ENCODE results near the gene CACNA2D4. TPM values are rescaled to one million over a fixed set of nuclear protein-coding genes. Genes with fewer than 3 reads are reported as not detected.

The CACNA2D4 gene
- total RNA-seq, 1 experiment from 2014 or later, result 1.7 TPM

DNA sequence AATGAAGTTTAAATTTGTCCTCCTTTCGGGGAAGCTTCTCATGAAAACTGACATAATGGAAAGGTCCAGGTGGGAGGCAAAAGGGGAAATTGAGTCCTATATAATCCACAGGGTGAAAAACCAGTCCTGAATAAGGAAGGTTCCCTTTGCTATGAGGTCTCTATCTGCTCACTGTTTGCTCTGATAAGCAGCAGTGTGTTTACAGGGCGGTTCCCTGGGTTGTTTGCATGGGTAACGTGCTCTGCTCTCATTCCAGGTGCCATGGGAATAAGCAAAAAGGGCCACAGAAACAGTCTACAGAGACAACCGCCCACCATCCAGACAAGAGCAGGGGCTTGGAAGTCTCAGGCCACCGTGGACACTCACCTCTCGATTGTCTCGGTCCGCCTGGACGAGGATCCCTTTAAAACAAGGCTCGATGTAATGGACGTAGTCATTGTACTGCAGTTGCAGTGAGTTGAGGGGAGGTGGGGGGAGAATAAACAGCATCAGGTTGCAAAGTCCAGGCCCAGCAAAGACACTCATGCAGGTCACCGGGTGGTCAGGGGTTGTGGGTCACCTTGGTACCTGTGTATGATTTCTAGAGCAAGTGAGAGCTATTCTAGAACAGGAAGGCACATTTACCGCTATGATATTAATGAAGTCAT, 32.7 kb downstream of the CACNA2D4 start (continued):
- TF ChIP-seq, protein P1, sequence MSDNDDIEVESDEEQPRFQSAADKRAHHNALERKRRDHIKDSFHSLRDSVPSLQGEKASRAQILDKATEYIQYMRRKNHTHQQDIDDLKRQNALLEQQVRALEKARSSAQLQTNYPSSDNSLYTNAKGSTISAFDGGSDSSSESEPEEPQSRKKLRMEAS (IDR thresholded peaks at IDR 0.05), result no peak
- no peak for TF ChIP-seq SIN3A (IDR thresholded peaks at IDR 0.05; ENCODE audit: low read depth)
- no peak for TF ChIP-seq SP1 (IDR thresholded peaks at IDR 0.05; ENCODE audit: low read depth)
- TF ChIP-seq EGR1 (IDR thresholded peaks at IDR 0.05; ENCODE audit: low read depth), result no peak

DNA sequence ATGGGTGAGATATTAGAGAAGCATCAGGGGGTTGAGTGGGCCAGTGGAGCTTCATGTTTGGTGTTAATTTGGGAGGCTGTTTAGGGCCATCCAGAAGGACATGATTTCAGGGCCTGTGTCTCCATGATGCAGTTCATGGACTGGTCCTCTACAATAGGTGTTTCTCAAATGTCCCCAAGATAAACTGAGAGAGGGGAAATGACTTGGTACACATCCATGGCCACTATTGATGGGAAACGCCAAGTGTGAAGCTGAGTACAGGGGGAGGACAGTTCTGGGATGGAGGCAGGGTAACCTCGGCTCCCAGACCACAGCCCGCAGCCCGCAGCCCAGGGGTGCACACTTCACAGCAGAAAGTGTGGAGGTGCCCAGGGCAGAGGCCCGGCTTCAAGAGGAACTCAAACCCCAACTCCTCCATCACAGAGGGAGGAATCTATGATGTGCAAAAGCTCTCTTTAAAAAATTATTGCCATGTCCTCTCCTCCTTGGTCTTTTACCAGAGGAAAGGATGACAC, 33.3 kb downstream of the CACNA2D4 start:
- Histone ChIP-seq H3K9me2 (ENCODE audit: insufficient read depth) (no peaks in the 10 kb centered on the region), H2AFZ (ENCODE audit: low read depth, low read length, poor library complexity, severe bottlenecking) (no peak overlapping the region), H3K27me3 (ENCODE audit: insufficient read depth, low read length) (no peaks in the 10 kb centered on the region), H3K27ac (ENCODE audit: low read depth, low read length) (no peak overlapping the region), H4K20me1 (ENCODE audit: insufficient read depth) (no peaks in the 10 kb centered on the region), H3K36me3 (ENCODE audit: control insufficient read depth in 1 of 2, insufficient read depth in 2 of 2, low read length in 2 of 2) (no peaks in the 10 kb centered on the region), H3K4me3 (replicated peaks in 1 of 2; ENCODE audit: low read depth in 1 of 2, low read length in 2 of 2) (no peak overlapping the region), H3K9me3 (ENCODE audit: control insufficient read depth in 1 of 2, insufficient read depth in 1 of 2, low read depth in 1 of 2, low read length in 2 of 2) (no peaks in the 10 kb centered on the region), H3K4me2 (ENCODE audit: low read length) (no peak overlapping the region), H3K9ac (ENCODE audit: low read length) (no peak overlapping the region), H3K4me1 (ENCODE audit: control insufficient read depth in 1 of 2, insufficient read depth in 2 of 2, low read length in 2 of 2) (no peaks in the 10 kb centered on the region), H3K79me2 (ENCODE audit: insufficient read depth, low read length) (no peaks in the 10 kb centered on the region)
- no TSS peak for BruUV-seq (replicated peaks)
- ChIA-PET POLR2A (no interaction called here), CTCF (no interaction called here), RAD21 (ENCODE audit: low non-redundant PET in 1 of 2, low total read pairs in 2 of 2, uncharacterized antibody in 2 of 2, unreplicated experiment in 2 of 2) (no interaction called here)
- DNase-seq (ENCODE audit: low read depth, low spot score) (no peak), ATAC-seq (no peak)
- intact Hi-C loops (cut with micrococcal nuclease), result no loop called here
- TF ChIP-seq CEBPB (IDR thresholded peaks at IDR 0.05; ENCODE audit: low read depth), result no peak
- TF ChIP-seq, protein P2, sequence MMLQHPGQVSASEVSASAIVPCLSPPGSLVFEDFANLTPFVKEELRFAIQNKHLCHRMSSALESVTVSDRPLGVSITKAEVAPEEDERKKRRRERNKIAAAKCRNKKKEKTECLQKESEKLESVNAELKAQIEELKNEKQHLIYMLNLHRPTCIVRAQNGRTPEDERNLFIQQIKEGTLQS (IDR thresholded peaks at IDR 0.05), result no peak
- no peak for TF ChIP-seq YY1 (IDR thresholded peaks at IDR 0.05; ENCODE audit: extremely low read depth, insufficient replicate concordance, low read depth, low read length)
- no peak for TF ChIP-seq TCF7L2 (IDR thresholded peaks at IDR 0.05; ENCODE audit: borderline replicate concordance, extremely low read depth, insufficient read depth, insufficient read length)
- no peak for TF ChIP-seq SP1 (IDR thresholded peaks at IDR 0.05; ENCODE audit: low read depth)
- TF ChIP-seq, protein P3, sequence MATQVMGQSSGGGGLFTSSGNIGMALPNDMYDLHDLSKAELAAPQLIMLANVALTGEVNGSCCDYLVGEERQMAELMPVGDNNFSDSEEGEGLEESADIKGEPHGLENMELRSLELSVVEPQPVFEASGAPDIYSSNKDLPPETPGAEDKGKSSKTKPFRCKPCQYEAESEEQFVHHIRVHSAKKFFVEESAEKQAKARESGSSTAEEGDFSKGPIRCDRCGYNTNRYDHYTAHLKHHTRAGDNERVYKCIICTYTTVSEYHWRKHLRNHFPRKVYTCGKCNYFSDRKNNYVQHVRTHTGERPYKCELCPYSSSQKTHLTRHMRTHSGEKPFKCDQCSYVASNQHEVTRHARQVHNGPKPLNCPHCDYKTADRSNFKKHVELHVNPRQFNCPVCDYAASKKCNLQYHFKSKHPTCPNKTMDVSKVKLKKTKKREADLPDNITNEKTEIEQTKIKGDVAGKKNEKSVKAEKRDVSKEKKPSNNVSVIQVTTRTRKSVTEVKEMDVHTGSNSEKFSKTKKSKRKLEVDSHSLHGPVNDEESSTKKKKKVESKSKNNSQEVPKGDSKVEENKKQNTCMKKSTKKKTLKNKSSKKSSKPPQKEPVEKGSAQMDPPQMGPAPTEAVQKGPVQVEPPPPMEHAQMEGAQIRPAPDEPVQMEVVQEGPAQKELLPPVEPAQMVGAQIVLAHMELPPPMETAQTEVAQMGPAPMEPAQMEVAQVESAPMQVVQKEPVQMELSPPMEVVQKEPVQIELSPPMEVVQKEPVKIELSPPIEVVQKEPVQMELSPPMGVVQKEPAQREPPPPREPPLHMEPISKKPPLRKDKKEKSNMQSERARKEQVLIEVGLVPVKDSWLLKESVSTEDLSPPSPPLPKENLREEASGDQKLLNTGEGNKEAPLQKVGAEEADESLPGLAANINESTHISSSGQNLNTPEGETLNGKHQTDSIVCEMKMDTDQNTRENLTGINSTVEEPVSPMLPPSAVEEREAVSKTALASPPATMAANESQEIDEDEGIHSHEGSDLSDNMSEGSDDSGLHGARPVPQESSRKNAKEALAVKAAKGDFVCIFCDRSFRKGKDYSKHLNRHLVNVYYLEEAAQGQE (IDR thresholded peaks at IDR 0.05; ENCODE audit: low read depth), result no peak
- TF ChIP-seq, protein P1 (IDR thresholded peaks at IDR 0.05), result no peak
- no peak for TF ChIP-seq CBX3 (IDR thresholded peaks at IDR 0.05; ENCODE audit: low read depth)
- no peak for TF ChIP-seq SIN3A (IDR thresholded peaks at IDR 0.05; ENCODE audit: low read depth)
- TF ChIP-seq, protein P4, sequence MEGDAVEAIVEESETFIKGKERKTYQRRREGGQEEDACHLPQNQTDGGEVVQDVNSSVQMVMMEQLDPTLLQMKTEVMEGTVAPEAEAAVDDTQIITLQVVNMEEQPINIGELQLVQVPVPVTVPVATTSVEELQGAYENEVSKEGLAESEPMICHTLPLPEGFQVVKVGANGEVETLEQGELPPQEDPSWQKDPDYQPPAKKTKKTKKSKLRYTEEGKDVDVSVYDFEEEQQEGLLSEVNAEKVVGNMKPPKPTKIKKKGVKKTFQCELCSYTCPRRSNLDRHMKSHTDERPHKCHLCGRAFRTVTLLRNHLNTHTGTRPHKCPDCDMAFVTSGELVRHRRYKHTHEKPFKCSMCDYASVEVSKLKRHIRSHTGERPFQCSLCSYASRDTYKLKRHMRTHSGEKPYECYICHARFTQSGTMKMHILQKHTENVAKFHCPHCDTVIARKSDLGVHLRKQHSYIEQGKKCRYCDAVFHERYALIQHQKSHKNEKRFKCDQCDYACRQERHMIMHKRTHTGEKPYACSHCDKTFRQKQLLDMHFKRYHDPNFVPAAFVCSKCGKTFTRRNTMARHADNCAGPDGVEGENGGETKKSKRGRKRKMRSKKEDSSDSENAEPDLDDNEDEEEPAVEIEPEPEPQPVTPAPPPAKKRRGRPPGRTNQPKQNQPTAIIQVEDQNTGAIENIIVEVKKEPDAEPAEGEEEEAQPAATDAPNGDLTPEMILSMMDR (IDR thresholded peaks at IDR 0.05 in 2 of 3, conservative IDR thresholded peaks at IDR 0.05 in 1 of 3; ENCODE audit: borderline replicate concordance in 1 of 3, insufficient read depth in 1 of 3, low read depth in 2 of 3, low read length in 2 of 3), result no peak
- TF ChIP-seq EZH2phosphoT487 (IDR thresholded peaks at IDR 0.05; ENCODE audit: borderline replicate concordance), result no peak
- TF ChIP-seq JUND (IDR thresholded peaks at IDR 0.05), result no peak
- no peak for TF ChIP-seq RAD21 (IDR thresholded peaks at IDR 0.05; ENCODE audit: low read depth)
- TF ChIP-seq POLR2AphosphoS5 (IDR thresholded peaks at IDR 0.05; ENCODE audit: low read depth, low read length), result no peak
- no peak for TF ChIP-seq SRF (IDR thresholded peaks at IDR 0.05; ENCODE audit: low read depth)
- TF ChIP-seq FOSL1 (IDR thresholded peaks at IDR 0.05; ENCODE audit: low read depth), result no peak
- no peak for TF ChIP-seq ELF1 (IDR thresholded peaks at IDR 0.05; ENCODE audit: borderline replicate concordance, low read depth)
- TF ChIP-seq POLR2A (IDR thresholded peaks at IDR 0.05; ENCODE audit: borderline replicate concordance, extremely low read depth, insufficient read depth, insufficient read length), result no peak
